ENCODE results near the gene TNFRSF8.

GRCh38 chr1:12126781-12127180, 63.7 kb downstream of the TNFRSF8 start:
- TF ChIP-seq EZH2 (IDR thresholded peaks at IDR 0.05; ENCODE audit: low read length, missing control alignments) = no peak
- no peak for TF ChIP-seq CTCF (conservative IDR thresholded peaks at IDR 0.05 in 1 of 2, IDR thresholded peaks at IDR 0.05 in 1 of 2; ENCODE audit: low read depth in 1 of 2, low read length in 2 of 2)
